NCI-H2171 (cell line): ENCODE measurements around the gene CADM2.
"Not testable (repeated sequence)": the region's sequence is repeated elsewhere in the genome, so short reads cannot be mapped to it uniquely, and the experiment has no call there.

Source experiments
- DNase-seq: peaks from one replicate; lab custom pipeline; 2025; lab: John Stamatoyannopoulos, UW

Gene CADM2

GRCh38 chr3:85077018-85077417 lies 118.2 kb downstream of the CADM2 start:
- DNase-seq: no peak

DNA sequence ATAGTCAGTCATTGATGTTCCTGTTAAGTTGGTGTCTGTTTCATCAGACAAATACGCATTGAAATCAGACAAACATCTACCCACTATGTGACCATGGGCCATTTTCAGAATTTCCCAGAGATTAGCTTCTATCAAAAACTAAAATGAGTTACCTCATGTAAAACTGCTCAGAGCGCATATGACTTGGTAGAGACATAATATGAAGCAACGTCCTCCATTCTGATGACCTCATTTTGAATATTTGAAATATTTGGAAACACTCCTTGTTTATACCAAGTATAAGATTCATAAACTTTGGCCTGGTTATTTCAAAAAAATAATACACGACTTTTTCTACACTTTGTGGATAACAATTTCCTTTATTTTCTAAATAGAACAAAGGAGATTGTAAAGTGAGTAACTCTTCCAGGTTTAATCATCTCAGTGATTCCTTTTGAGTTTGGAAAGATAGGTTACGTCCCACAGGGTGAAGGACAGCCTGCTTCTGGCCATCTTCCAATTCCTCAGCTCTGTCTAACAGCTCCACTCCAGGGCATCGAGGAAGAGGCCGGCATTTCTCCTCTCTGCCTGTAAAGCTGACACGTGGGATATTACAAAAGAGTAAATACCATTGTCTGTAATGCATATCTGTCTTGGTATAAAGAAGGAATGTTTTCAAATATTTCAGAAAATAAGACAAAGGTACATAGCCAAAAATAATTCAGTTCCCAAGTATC lies 122.6 kb downstream of the CADM2 start:
- no peak for DNase-seq

DNA sequence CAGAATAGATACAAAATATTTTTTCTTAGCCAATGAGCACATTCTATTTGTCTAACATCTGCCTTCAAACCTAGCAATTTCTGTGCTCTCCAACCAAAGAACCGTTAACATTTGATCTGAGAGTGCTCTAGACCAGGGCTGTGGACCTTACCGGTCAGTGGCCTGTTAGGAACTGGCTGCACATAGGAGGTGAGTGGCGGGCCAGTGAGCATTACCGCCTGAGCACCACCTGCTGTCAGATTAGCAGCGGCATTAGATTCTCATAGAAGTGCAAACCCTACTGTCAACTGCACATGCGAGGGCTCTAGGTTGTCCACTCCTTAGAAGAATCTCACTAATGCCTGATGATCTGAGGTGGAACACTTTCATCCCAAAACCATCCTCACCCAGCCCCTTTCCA lies 131.7 kb downstream of the CADM2 start:
- no peak for DNase-seq

- no peak for DNase-seq
Measured at GRCh38 chr3:85100316-85100715, 141.5 kb downstream of the CADM2 start.

- DNase-seq: no peak
Measured at GRCh38 chr3:85102781-85103180, 144.0 kb downstream of the CADM2 start.

- no peak for DNase-seq
Measured at GRCh38 chr3:85110393-85110792, 151.6 kb downstream of the CADM2 start.

GRCh38 chr3:85120879-85121278 lies 162.1 kb downstream of the CADM2 start:
- DNase-seq: no peak

DNA sequence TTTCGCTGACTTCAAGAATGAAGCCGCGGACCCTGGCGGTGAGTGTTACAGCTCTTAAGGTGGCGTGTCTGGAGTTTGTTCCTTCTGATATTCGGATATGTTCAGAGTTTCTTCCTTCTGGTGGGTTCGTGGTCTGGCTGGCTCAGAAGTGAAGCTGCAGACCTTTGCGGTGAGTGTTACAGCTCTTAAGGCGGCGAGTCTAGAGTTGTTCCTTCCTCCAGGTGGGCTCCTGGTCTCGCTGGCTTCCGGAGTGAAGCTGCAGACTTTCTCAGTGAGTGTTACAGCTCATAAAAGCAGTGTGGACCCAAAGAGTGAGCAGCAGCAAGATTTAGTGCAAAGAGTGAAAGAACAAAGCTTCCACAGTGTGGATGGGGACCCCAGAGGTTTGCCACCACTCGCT lies 174.1 kb downstream of the CADM2 start:
- DNase-seq: not testable (repeated sequence)

DNA sequence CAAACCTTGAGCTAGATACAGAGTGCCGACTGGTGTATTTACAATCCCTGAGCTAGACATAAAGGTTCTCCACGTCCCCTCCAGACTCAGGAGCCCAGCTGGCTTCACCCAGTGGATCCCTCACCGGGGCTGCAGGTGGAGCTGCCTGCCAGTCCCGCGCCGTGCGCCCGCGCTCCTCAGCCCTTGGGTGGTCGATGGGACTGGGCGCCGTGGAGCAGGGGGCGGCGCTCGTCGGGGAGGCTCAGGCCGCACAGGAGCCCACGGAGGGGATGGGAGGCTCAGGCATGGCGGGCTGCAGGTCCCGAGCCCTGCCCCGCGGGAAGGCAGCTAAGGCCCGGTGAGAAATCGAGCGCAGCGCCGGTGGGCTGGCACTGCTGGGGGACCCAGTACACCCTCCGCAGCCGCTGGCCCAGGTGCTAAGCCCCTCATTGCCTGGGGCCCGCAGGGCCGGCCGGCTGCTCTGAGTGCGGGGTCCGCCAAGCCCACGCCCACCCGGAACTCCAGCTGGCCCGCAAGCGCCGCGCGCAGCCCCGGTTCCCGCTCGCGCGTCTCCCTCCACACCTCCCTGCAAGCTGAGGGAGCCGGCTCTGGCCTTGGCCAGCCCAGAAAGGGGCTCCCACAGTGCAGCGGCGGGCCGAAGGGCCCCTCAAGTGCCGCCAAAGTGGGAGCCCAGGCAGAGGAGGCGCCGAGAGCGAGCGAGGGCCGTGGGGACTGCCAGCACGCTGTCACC lies 175.1 kb downstream of the CADM2 start:
- DNase-seq: not testable (repeated sequence)

DNA sequence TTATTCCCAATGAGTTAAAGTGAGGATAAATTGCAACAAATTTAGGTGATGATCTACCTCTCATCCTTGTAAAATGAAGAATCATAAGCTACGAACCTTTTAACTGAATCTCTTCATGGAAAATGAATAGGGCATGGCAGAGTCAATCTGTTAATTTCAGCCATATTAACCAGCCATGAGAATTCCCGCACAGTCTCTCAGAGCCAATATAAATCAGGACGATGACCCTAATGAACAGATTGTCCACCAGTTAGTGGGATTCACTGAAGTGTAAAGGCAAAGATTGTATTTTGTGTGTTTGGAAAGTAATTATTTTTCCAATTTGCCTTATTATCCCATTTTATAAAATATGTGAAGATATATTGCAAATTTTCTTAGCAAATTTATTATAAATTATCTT lies 183.8 kb downstream of the CADM2 start:
- DNase-seq: no peak

DNA sequence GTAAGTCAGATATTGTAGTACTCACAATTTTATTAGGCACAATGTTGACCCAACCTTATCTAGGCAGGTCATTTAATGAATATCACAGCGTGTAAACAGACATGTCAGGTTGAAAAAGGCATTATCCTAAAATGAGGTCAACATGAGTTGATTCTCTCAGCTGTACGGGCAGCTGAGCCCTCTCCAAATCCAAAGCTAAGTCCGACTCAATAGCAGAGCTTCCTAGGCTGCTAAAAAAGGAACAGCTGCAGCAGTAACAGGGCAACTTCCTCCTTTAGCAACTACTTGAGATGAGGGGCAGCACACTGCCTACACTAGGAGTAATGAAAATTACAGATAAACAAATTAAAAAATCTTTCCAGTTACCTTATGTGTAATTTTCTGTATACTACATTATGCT lies 189.2 kb downstream of the CADM2 start:
- DNase-seq: no peak

DNA sequence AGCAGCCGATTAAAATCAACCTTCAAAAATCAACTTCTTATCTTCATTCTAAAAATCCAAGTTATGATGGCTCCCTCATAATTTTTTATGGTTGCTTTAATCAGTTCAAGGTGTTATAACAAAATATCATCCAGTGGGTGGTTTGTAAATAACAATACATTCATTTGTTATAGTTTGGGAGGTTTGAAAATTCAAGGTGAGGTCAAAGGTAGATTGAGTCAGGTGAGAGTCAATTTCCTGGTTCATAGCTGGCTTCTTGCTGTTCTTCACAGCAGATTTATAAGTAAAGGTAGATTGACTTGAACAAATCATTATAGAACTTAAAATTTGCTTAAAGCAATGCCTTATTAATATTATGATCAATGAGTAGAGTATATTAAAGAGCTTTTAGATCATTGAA lies 192.8 kb downstream of the CADM2 start:
- DNase-seq: no peak

- not testable (repeated sequence) for DNase-seq
Measured at GRCh38 chr3:85153279-85153678, 194.5 kb downstream of the CADM2 start.

DNA sequence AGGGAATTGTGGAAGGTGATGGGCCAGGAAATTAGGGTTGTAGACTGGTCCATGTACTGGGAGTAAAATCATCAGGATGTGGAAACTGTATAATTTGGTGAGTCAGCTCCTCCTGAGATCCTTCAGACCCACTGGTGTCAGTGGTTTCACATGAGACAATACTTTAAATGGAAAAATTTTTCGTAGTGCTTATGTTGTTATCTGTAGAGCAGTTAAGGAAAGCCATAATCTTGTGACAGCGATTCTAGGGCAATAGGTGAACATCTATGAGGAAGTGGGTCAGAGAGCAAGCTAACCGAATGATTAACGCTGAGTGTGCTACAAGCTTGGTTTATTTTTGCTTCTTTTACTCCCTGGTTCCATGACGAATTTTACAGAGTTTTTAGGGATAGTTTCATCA lies 200.6 kb downstream of the CADM2 start:
- no peak for DNase-seq

- DNase-seq: no peak
Measured at GRCh38 chr3:85161544-85161943, 202.8 kb downstream of the CADM2 start.

GRCh38 chr3:85162905-85163304 lies 204.1 kb downstream of the CADM2 start:
- no peak for DNase-seq

GRCh38 chr3:85164436-85164835 lies 205.6 kb downstream of the CADM2 start:
- DNase-seq: no peak

- no peak for DNase-seq
Measured at GRCh38 chr3:85167576-85167975, 208.8 kb downstream of the CADM2 start.

GRCh38 chr3:85170646-85171045 lies 211.9 kb downstream of the CADM2 start:
- no peak for DNase-seq

DNA sequence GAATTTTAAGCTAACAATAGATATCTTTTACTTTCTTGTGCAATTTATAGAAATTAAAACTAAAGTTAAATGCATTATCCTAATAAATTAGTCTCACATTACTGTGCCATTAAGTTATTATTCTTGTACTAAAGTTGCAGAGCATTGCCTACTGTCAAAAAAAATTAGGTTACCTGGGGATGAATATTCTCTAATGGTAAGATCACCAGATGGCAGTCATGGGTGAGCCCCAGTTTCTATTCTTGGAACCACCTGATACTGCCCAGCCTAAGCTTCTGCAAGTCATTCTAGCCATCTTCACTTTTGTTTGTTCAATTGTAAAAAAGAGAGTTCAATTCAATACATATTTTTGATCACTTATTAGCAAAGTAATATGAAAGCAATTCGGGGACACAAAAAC lies 213.2 kb downstream of the CADM2 start:
- DNase-seq: no peak

- DNase-seq: no peak
Measured at GRCh38 chr3:85176799-85177198, 218.0 kb downstream of the CADM2 start.

GRCh38 chr3:85182975-85183752 lies 224.4 kb downstream of the CADM2 start:
- no peak for DNase-seq

DNA sequence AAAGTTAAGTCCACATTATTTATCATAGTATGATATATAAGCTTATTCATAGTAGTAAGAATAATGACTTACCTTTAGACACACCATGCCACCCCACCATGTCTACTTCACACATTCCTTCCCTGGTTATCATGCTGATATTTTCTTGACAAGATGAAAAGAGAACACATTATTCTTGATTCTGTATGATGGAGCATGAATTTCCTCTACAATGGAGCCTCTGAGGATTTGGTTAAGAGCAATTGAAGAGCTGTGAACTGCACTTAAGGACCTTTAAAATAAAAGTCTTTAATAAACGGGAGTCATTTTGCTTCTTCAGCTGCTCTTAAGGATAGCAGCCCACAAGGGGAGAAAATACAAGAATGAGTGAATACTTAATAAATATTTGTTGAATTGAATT lies 226.7 kb downstream of the CADM2 start:
- DNase-seq: no peak
